GM13976 (cell line): ENCODE measurements around the gene RYR1.
A peak's percentile ranks its signal among the peaks of the same experiment; 100 is the strongest.

Experiments used
- DNase-seq: peaks from one replicate; pipeline ENCODE4 v3.0.0; 2012; ENCODE audit warnings: low spot score
- in situ Hi-C: fragments of 300-500 bp; cut with MboI; formaldehyde crosslinking; loops from one replicate; pipeline ENCODE4 v1.12.0; 2022; ENCODE audit warnings: low sequenced_read_pairs, mixed read lengths, inconsistent platforms; ENCODE audit not compliant: unreplicated experiment
- TF ChIP-seq, protein P1 (sequence below): IDR thresholded peaks from 2 replicates; pipeline ENCODE4 v1.5.1; 2012; ENCODE audit warnings: borderline replicate concordance, mild to moderate bottlenecking; ENCODE audit not compliant: insufficient read depth; ENCODE audit errors: extremely low read depth, missing control alignments, control extremely low read depth

Gene RYR1

GRCh38 chr19:38538386-38538785 lies 104.9 kb downstream of the RYR1 start:
- in situ Hi-C loops: no loop called here
- TF ChIP-seq, protein P1, sequence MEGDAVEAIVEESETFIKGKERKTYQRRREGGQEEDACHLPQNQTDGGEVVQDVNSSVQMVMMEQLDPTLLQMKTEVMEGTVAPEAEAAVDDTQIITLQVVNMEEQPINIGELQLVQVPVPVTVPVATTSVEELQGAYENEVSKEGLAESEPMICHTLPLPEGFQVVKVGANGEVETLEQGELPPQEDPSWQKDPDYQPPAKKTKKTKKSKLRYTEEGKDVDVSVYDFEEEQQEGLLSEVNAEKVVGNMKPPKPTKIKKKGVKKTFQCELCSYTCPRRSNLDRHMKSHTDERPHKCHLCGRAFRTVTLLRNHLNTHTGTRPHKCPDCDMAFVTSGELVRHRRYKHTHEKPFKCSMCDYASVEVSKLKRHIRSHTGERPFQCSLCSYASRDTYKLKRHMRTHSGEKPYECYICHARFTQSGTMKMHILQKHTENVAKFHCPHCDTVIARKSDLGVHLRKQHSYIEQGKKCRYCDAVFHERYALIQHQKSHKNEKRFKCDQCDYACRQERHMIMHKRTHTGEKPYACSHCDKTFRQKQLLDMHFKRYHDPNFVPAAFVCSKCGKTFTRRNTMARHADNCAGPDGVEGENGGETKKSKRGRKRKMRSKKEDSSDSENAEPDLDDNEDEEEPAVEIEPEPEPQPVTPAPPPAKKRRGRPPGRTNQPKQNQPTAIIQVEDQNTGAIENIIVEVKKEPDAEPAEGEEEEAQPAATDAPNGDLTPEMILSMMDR: no peak
- DNase-seq: no peak

DNA sequence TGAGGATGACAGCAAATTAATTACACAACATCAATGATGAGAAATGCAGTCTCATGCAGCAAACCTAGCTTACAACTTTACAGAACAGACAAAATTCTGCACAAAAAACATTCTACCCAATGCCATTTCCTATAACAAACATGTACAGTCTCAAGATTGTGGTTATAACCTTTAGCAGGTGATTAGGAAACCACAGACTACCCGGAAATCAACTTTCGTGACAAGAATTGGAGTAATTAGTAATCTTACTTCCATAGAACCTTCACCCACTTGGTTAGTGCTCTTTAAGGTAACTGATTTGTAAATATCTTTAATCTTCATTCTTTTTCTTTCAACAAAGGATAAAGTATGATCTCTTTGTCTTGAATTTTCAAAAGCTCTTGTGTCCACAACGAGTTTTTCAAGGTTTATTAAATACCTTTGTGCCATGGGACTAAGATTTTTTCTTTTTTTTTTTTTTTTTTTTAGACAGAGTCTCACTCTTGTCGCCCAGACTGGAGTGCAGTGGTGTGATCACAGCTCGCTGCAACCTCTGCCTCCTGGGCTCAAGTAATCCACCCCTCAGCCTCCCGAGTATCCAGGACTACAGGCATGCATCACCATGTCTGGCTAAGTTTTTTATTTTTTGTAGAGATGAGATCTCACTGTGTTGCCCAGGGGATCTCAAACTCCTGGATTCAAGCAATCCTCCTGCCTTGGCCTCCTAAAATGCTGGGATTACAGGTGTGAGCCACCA lies 105.5 kb downstream of the RYR1 start:
- TF ChIP-seq, protein P1: no peak
- no peak for DNase-seq
- in situ Hi-C loops: no loop called here

DNA sequence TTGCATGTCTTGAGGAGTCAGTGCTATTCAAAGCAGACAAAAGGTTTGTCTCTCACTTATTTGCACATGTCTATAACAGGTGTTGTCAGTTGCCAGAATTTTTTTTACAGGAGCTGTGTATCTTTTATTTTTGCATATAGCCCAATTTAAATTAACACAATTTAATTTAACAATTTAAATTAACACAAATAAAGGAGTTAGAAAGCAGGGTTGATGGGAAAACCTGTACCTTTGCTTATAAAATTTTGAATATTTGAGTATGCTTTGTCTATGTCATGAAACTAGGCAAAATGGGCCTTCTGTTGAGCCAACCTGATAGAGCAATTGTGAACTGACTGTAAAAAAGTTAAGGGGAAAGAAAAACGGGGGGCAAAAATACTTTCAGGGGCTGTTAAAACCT lies 106.3 kb downstream of the RYR1 start:
- TF ChIP-seq, protein P1: no peak
- in situ Hi-C loops: no loop called here
- DNase-seq: no peak

DNA sequence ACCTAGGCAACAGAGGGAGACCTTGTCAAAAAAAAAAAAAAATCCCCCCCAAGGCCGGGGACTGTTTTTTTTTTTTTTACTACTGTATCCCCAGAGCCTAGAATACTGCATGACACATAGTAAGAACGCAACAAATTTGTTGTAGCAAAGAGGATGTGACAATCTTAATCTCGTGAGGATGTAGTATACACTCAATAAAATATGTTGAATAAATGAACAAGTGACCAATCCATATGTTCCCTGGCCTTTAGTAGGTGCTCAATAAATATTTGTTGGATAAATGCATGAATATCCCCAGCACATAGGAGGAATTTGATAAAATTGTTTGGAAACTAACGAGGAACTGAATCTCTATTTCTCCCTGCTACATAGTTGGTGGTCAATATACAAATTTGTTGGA lies 108.5 kb downstream of the RYR1 start:
- TF ChIP-seq, protein P1: no peak
- in situ Hi-C loops: no loop called here
- DNase-seq: no peak

- DNase-seq: no peak
- TF ChIP-seq, protein P1: no peak
- in situ Hi-C loops: no loop called here
Observed at GRCh38 chr19:38543286-38543806, 109.9 kb downstream of the RYR1 start.

DNA sequence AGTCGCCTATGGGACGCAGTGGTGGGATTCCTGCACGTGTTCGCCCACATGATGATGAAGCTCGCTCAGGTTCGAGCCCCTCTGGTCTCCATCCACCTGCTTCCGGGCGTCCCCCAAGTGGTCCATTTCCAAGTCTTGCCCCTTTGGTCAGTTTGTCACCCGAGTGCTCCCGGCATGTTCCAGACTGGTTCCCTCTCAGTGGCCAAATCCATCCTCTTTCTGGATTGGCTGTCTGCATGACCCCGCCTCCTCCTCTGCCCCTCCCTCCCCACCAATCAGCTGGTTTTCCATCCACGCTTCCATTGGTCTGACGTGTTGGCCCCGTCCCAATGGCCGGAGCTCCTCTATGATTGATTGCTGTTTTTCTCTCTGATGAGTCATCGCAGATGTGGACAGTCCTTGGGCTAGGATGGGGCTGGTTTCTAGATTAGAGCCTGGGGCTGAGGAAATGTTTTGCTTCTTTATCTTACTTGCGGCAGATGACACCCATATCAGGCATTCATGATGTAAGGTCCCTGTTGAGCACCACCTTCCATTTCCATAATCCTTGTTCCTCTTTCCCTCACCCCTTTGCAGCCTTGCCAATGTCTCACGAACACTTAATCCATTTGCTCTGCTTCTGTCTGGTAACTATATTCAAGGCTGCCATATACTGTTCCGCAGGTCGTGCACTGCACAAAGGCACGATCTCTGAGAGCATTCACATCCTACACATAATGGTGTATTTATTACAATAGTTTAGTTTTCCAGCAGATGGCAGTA lies 110.5 kb downstream of the RYR1 start:
- peak; percentile 80 for DNase-seq
- TF ChIP-seq, protein P1: peak; percentile 38
- in situ Hi-C loops: no loop called here
